HuH-7 (cell line): Measurements from ENCODE around the gene CATSPERD.
"Not testable (repeated sequence)": the region's sequence is repeated elsewhere in the genome, so short reads cannot be mapped to it uniquely, and the experiment has no call there.

Source experiments
- DNase-seq: peaks from one replicate; pipeline ENCODE4 v3.0.0; 2011; ENCODE audit warnings: low spot score

CATSPERD gene

GRCh38 chr19:5742051-5742450, 21.6 kb downstream of the CATSPERD start:
- DNase-seq = no peak

GRCh38 chr19:5743630-5744029, 23.2 kb downstream of the CATSPERD start:
- no peak for DNase-seq

- DNase-seq = not testable (repeated sequence)
These were observed 24.6 kb downstream of the CATSPERD start for GRCh38 chr19:5744999-5745398.

- DNase-seq = not testable (repeated sequence)
These were observed 28.5 kb downstream of the CATSPERD start for GRCh38 chr19:5748920-5749319.

GRCh38 chr19:5749505-5749904, 29.1 kb downstream of the CATSPERD start:
- DNase-seq = no peak

GRCh38 chr19:5751709-5752108, 31.3 kb downstream of the CATSPERD start:
- DNase-seq = no peak

- DNase-seq = no peak
These were observed 33.3 kb downstream of the CATSPERD start for GRCh38 chr19:5753743-5754142.

GRCh38 chr19:5762608-5763217, 42.3 kb downstream of the CATSPERD start:
- no peak for DNase-seq

GRCh38 chr19:5765220-5765619, 44.8 kb downstream of the CATSPERD start:
- DNase-seq = no peak

- no peak for DNase-seq
These were observed 47.5 kb downstream of the CATSPERD start for GRCh38 chr19:5767949-5768348.

- DNase-seq = no peak
These were observed 52.0 kb downstream of the CATSPERD start for GRCh38 chr19:5772416-5772815.

GRCh38 chr19:5773276-5773675, 52.8 kb downstream of the CATSPERD start:
- DNase-seq = no peak

GRCh38 chr19:5774921-5775320, 54.5 kb downstream of the CATSPERD start:
- no peak for DNase-seq

GRCh38 chr19:5775668-5776309, 55.4 kb downstream of the CATSPERD start:
- DNase-seq = no peak

GRCh38 chr19:5778402-5778801, 58.0 kb downstream of the CATSPERD start:
- DNase-seq = no peak

GRCh38 chr19:5780916-5781315, 60.5 kb downstream of the CATSPERD start:
- not testable (repeated sequence) for DNase-seq

GRCh38 chr19:5782322-5782721, 61.9 kb downstream of the CATSPERD start:
- no peak for DNase-seq

GRCh38 chr19:5782945-5783919, 62.8 kb downstream of the CATSPERD start:
- DNase-seq = no peak

GRCh38 chr19:5784581-5785147, 64.2 kb downstream of the CATSPERD start, which contains the start of gene PRR22:
Gene PRR22, minus strand, starts transcription at chr19:5784746. Its CDS starts 86 bp downstream, at chr19:5784660.
- DNase-seq = no peak

GRCh38 chr19:5785423-5785822, 65.0 kb downstream of the CATSPERD start:
- no peak for DNase-seq

- no peak for DNase-seq
These were observed 66.4 kb downstream of the CATSPERD start for GRCh38 chr19:5786593-5787408.
